Sigmoid colon (tissue), 4 donors: ENCODE measurements around the gene NADSYN1.

Source experiments
- EP300 ChIP-seq, 4 donors: sonication (generic); formaldehyde crosslinking; IDR thresholded peaks; one replicate each; pipeline ENCODE4 v1.6.1; 2017; ENCODE audit warnings: antibody characterized with exemption in 4 of 4
- POLR2A ChIP-seq, 2 donors: fragments of 450-650 bp; IDR thresholded peaks; one replicate each; pipeline ENCODE4 v1.6.1; 2016; ENCODE audit warnings: antibody characterized with exemption in 2 of 2, mild to moderate bottlenecking in 2 of 2, moderate library complexity in 2 of 2
- POLR2AphosphoS5 ChIP-seq, 4 donors: sonication (generic); formaldehyde crosslinking; IDR thresholded peaks; one replicate each; pipeline ENCODE4 v1.6.1; 2017; ENCODE audit warnings: antibody characterized with exemption in 4 of 4
- TF ChIP-seq, protein P1 (sequence below), 4 experiments: fragments of 450-650 bp in 3 of 4; fragments of 200-600 bp in 1 of 4; IDR thresholded peaks; one replicate each; pipeline ENCODE4 v1.5.1; 2016 to 2019; ENCODE audit warnings: antibody characterized with exemption in 4 of 4, mild to moderate bottlenecking in 3 of 4, moderate library complexity in 2 of 4

DNA sequence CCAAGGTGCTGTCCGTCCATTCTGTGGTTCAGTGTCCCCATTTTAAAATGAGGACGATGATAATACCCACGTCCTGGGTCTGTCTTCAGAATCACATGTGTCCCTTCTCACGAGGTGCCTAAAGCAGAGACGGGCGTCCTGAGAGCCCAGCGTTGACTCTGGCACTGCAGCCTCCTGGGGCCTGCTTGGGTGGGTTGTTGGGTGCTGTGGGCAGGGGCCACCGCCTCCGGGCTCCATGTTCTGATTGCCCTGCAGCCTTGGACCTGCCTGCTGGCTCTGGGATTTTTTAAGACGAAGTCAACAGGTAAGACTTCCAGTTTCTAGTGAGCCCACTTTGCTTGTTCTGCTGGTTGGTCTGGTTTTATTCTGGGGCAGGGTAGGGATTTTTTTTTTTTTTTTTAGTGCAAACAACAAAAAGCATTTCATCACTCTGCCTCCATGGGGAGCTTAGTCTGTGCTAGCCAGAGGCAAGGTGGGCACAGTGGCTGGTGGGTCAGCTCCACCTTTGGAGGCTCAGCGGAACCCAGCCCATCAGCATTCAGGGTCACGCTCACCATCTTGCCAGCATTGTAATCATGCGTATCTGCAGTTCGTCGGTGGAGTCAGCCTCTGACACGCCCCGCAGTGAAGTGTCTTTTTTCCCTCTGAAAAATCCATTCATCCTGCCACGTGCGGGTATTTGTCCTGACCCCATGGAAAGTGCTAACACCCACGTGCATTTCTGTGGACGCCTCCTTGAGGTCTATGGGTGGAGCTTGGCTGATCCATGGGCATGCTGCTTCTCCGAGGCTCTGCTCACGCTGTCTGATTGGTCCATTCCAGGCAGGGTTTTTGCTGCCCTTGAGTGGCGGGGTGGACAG is 28.3 kb downstream of the NADSYN1 start:
- TF ChIP-seq, protein P1, sequence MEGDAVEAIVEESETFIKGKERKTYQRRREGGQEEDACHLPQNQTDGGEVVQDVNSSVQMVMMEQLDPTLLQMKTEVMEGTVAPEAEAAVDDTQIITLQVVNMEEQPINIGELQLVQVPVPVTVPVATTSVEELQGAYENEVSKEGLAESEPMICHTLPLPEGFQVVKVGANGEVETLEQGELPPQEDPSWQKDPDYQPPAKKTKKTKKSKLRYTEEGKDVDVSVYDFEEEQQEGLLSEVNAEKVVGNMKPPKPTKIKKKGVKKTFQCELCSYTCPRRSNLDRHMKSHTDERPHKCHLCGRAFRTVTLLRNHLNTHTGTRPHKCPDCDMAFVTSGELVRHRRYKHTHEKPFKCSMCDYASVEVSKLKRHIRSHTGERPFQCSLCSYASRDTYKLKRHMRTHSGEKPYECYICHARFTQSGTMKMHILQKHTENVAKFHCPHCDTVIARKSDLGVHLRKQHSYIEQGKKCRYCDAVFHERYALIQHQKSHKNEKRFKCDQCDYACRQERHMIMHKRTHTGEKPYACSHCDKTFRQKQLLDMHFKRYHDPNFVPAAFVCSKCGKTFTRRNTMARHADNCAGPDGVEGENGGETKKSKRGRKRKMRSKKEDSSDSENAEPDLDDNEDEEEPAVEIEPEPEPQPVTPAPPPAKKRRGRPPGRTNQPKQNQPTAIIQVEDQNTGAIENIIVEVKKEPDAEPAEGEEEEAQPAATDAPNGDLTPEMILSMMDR (IDR thresholded peaks at IDR 0.05) = no peak
- TF ChIP-seq POLR2AphosphoS5 (IDR thresholded peaks at IDR 0.05) (no peak), POLR2A (IDR thresholded peaks at IDR 0.05) (no peak), EP300 (IDR thresholded peaks at IDR 0.05) (no peak)
